Measurements from ENCODE around the gene PYROXD2. TPM values are rescaled to one million over a fixed set of nuclear protein-coding genes. Genes with fewer than 3 reads are reported as not detected.

The PYROXD2 gene
- total and polyA plus RNA-seq, 2 of the 13 experiments (the other 11 are each of a cell fraction or from before 2014, with no cell fraction given) = 2.0 to 6.2 TPM

- TF ChIP-seq PBX3 (CRISPR knock-in tag; IDR thresholded peaks at IDR 0.05; ENCODE audit: borderline replicate concordance) = no peak
- TF ChIP-seq ZNF546 (CRISPR knock-in tag; conservative IDR thresholded peaks at IDR 0.05) = peak; percentile 75; the same call in 1 of the 2 replicates
- no peak for TF ChIP-seq ZNF225 (CRISPR knock-in tag; IDR thresholded peaks at IDR 0.05)
- TF ChIP-seq ZNF740 (CRISPR knock-in tag; IDR thresholded peaks at IDR 0.05) = no peak
- peak; percentile 22; the same call in 1 of the 2 replicates for TF ChIP-seq NR2F2 (IDR thresholded peaks at IDR 0.05; ENCODE audit: borderline replicate concordance, low read depth)
- TF ChIP-seq TCF7 (IDR thresholded peaks at IDR 0.05; ENCODE audit: low read depth) = no peak
- no peak for TF ChIP-seq ZNF530 (CRISPR knock-in tag; IDR thresholded peaks at IDR 0.05; ENCODE audit: low read depth)
- TF ChIP-seq ZNF367 (CRISPR knock-in tag; IDR thresholded peaks at IDR 0.05; ENCODE audit: borderline replicate concordance) = 0 out of 2 replicates have a peak, but pooled peaks have one; percentile 39
- no peak for TF ChIP-seq ZNF768 (CRISPR knock-in tag; IDR thresholded peaks at IDR 0.05)
- TF ChIP-seq ZNF264 (CRISPR knock-in tag; IDR thresholded peaks at IDR 0.05) = 0 out of 2 replicates have a peak, but pooled peaks have one; percentile 24
- TF ChIP-seq FOXK2 (IDR thresholded peaks at IDR 0.05) = no peak
- no peak for TF ChIP-seq NFE2 (CRISPR knock-in tag; IDR thresholded peaks at IDR 0.05)
- TF ChIP-seq NKX3-1 (CRISPR knock-in tag; IDR thresholded peaks at IDR 0.05) = peak; percentile 22; the same call in 1 of the 2 replicates
- TF ChIP-seq CENPT (CRISPR knock-in tag; IDR thresholded peaks at IDR 0.05; ENCODE audit: low read depth) = no peak
- peak; percentile 69; the same call in 1 of the 2 replicates for TF ChIP-seq ZSCAN31 (CRISPR knock-in tag; IDR thresholded peaks at IDR 0.05; ENCODE audit: low read depth)
- TF ChIP-seq KAT8 (CRISPR knock-in tag; IDR thresholded peaks at IDR 0.05) = peak; percentile 82
- TF ChIP-seq AKNA (CRISPR knock-in tag; IDR thresholded peaks at IDR 0.05; ENCODE audit: borderline replicate concordance) = 0 out of 2 replicates have a peak, but pooled peaks have one; percentile 33
- TF ChIP-seq BCL3 (CRISPR knock-in tag; IDR thresholded peaks at IDR 0.05) = no peak
- TF ChIP-seq FUBP1 (CRISPR knock-in tag; IDR thresholded peaks at IDR 0.05; ENCODE audit: borderline replicate concordance) = no peak
- no peak for TF ChIP-seq IRF2 (CRISPR knock-in tag; IDR thresholded peaks at IDR 0.05)
- no peak for TF ChIP-seq SMYD3 (CRISPR knock-in tag; IDR thresholded peaks at IDR 0.05)
Observed at GRCh38 chr10:98446661-98447221, 31.8 kb upstream of the PYROXD2 start, which contains the start of gene HPS1 (continued).
